HEK293T (cell line): Measurements from ENCODE around the gene COA3.

Source experiments
- CTCF ChIA-PET: fragments of 350-600 bp; formaldehyde crosslinking; extraction: SDS; loops from one replicate; lab custom pipeline; 2021; ENCODE audit warnings: antibody characterized with exemption, inconsistent platforms; lab: Yijun Ruan, JAX
- POLR2A ChIA-PET: fragments of 350-600 bp; formaldehyde crosslinking; extraction: SDS; loops from one replicate; lab custom pipeline; 2020; ENCODE audit warnings: antibody characterized with exemption, inconsistent platforms; lab: Yijun Ruan, JAX
- DNase-seq: peaks from one replicate; pipeline ENCODE4 v3.0.0; 2012; ENCODE audit warnings: mixed read lengths; ENCODE audit errors: extremely low spot score
- ARNT ChIP-seq: fragments of 450-650 bp; IDR thresholded peaks from 2 replicates; pipeline ENCODE4 v1.6.1; 2017; ENCODE audit warnings: mild to moderate bottlenecking
- BHLHE40 ChIP-seq: fragments of 450-650 bp; IDR thresholded peaks from 2 replicates; pipeline ENCODE4 v1.6.1; 2016; ENCODE audit warnings: mild to moderate bottlenecking, moderate library complexity, borderline replicate concordance
- CTBP1 ChIP-seq: fragments of 450-650 bp; IDR thresholded peaks from 2 replicates; pipeline ENCODE4 v1.6.1; 2016; ENCODE audit warnings: borderline replicate concordance
- ELF4 ChIP-seq: fragments of 450-650 bp; IDR thresholded peaks from 2 replicates; pipeline ENCODE4 v1.6.1; 2017; ENCODE audit warnings: antibody characterized with exemption
- FOXA1 ChIP-seq: fragments of 450-650 bp; IDR thresholded peaks from 2 replicates; pipeline ENCODE4 v1.6.1; 2016; ENCODE audit warnings: mild to moderate bottlenecking
- FOXK2 ChIP-seq: fragments of 450-650 bp; IDR thresholded peaks from 2 replicates; pipeline ENCODE4 v1.6.1; 2016; ENCODE audit warnings: mild to moderate bottlenecking
- FOXM1 ChIP-seq: fragments of 450-650 bp; IDR thresholded peaks from 2 replicates; pipeline ENCODE4 v1.6.1; 2017; ENCODE audit warnings: mild to moderate bottlenecking, borderline replicate concordance
- HDGF ChIP-seq: fragments of 450-650 bp; IDR thresholded peaks from 2 replicates; pipeline ENCODE4 v1.6.1; 2017; ENCODE audit warnings: antibody characterized with exemption, borderline replicate concordance
- L3MBTL2 ChIP-seq: fragments of 450-650 bp; conservative IDR thresholded peaks from 2 replicates; pipeline ENCODE4 v1.6.1; 2016; ENCODE audit warnings: mild to moderate bottlenecking
- LEF1 ChIP-seq: fragments of 450-650 bp; IDR thresholded peaks from 2 replicates; pipeline ENCODE4 v1.6.1; 2017; ENCODE audit warnings: mild to moderate bottlenecking, borderline replicate concordance
- NFRKB ChIP-seq: fragments of 450-650 bp; IDR thresholded peaks from 2 replicates; pipeline ENCODE4 v1.6.1; 2016; ENCODE audit warnings: mild to moderate bottlenecking, moderate library complexity
- PKNOX1 ChIP-seq: fragments of 450-650 bp; IDR thresholded peaks from 2 replicates; pipeline ENCODE4 v1.6.1; 2016
- SP1 ChIP-seq: fragments of 450-650 bp; IDR thresholded peaks from 2 replicates; pipeline ENCODE4 v1.6.1; 2017
- SUZ12 ChIP-seq: fragments of 450-650 bp; IDR thresholded peaks from 2 replicates; pipeline ENCODE4 v1.6.1; 2016; ENCODE audit warnings: mild to moderate bottlenecking
- TARDBP ChIP-seq: fragments of 450-650 bp; IDR thresholded peaks from 2 replicates; pipeline ENCODE4 v1.6.1; 2016
- ZNF384 ChIP-seq: fragments of 450-650 bp; IDR thresholded peaks from 2 replicates; pipeline ENCODE4 v1.6.1; 2016

The COA3 gene

GRCh38 chr17:42751628-42752027 lies 46.9 kb downstream of the COA3 start:
- TF ChIP-seq L3MBTL2 (no peak), HDGF (no peak), BHLHE40 (no peak), TARDBP (no peak), FOXK2 (no peak), LEF1 (no peak), CTBP1 (no peak), SUZ12 (no peak), PKNOX1 (no peak), NFRKB (no peak), FOXA1 (no peak), ELF4 (no peak), FOXM1 (no peak), ZNF384 (no peak), SP1 (no peak)
- POLR2A ChIA-PET: interaction anchor here (1.8 kb wide), 1 partner anchor 10 kb away, joined by 9 read pairs; the partner anchor contains the start of gene RAMP2
- no peak for DNase-seq
- CTCF ChIA-PET: interaction anchor here (4.7 kb wide), 1 partner anchor 12 kb away, joined by 26 read pairs; no protein-coding TSS in a partner anchor

- no peak for TF ChIP-seq ARNT
- no peak for TF ChIP-seq ZNF384
- TF ChIP-seq HDGF: no peak
- TF ChIP-seq FOXA1: no peak
- TF ChIP-seq SP1: no peak
- TF ChIP-seq LEF1: no peak
- TF ChIP-seq ELF4: no peak
- TF ChIP-seq CTBP1: no peak
- no peak for TF ChIP-seq SUZ12
- no peak for TF ChIP-seq FOXK2
- no peak for TF ChIP-seq BHLHE40
- TF ChIP-seq PKNOX1: no peak
- TF ChIP-seq L3MBTL2: no peak
- no peak for TF ChIP-seq FOXM1
- TF ChIP-seq TARDBP: no peak
- no peak for TF ChIP-seq NFRKB
- ChIA-PET CTCF (interaction anchor here (0.6 to 4.7 kb wide), 2 partner anchors 13 to 187 kb away, joined by 3 to 26 read pairs; no protein-coding TSS in a partner anchor), POLR2A (interaction anchor here (1.0 to 1.8 kb wide), 2 partner anchors 10 to 72 kb away, joined by 4 to 9 read pairs; partner anchors contain the start of gene RAMP2)
- DNase-seq: no peak
These were observed 47.7 kb downstream of the COA3 start for GRCh38 chr17:42750739-42751344.

GRCh38 chr17:42748908-42749798 lies 49.4 kb downstream of the COA3 start:
- CTCF ChIA-PET: interaction anchor here (0.6 to 4.7 kb wide), 4 partner anchors 9 to 171 kb away, joined by 3 to 26 read pairs (median 6); no protein-coding TSS in a partner anchor
- POLR2A ChIA-PET: interaction anchor here (0.8 to 1.6 kb wide), 9 partner anchors 12 to 90 kb away, joined by 3 to 6 read pairs (median 4); partner anchors contain the start of genes BECN1, RAMP2, TUBG2 and VPS25

DNA sequence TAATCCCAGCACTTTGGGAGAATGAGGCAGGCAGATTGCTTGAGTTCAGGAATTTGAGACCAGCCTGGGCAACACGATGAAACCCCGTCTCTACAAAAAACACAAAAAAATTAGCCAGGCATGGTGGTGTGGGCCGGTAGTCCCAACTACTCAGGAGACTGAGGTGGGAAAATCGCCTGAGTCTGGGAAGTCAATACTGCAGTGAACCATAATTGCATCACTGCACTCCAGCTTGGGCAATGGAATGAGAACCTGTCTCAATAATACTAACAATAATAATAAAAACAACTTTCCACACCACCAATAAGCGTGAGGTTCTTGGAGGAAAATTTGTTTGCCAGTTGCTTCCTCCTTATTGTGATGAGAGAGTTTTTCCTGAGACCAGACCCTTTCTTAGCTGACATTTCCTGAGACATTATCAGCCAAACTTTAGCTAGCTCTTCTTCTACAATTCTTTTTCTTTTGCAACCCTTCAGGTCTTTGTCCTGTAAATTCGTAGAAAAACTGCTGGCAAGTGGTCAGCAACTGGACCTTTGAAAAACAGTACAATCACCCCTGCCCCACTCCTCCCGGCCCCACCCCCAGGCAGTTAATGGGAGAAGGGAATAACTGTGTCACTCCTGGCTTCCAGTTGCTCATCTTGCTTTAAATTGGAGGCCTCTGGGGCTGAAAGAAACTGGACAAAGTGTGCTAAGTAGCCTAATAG lies 50.1 kb downstream of the COA3 start:
- ChIA-PET CTCF (interaction anchor here (4.7 kb wide), 1 partner anchor 15 kb away, joined by 26 read pairs; no protein-coding TSS in a partner anchor), POLR2A (interaction anchor here (1.3 to 1.6 kb wide), 6 partner anchors 12 to 89 kb away, joined by 3 to 5 read pairs (median 4); partner anchors contain the start of genes BECN1, RAMP2, TUBG2 and VPS25)
- TF ChIP-seq PKNOX1 (no peak), ZNF384 (no peak), ELF4 (no peak), TARDBP (no peak), NFRKB (no peak), FOXK2 (no peak), HDGF (no peak), BHLHE40 (no peak), ARNT (no peak), SP1 (no peak), LEF1 (no peak), FOXM1 (no peak), FOXA1 (no peak), L3MBTL2 (no peak), CTBP1 (no peak), SUZ12 (no peak)
- no peak for DNase-seq

More at GRCh38 chr17:42748908-42749798, 49.4 kb downstream of the COA3 start:
- TF ChIP-seq SP1 (no peak), ARNT (no peak), ZNF384 (no peak), L3MBTL2 (no peak), TARDBP (no peak), HDGF (no peak), SUZ12 (no peak), FOXK2 (no peak), PKNOX1 (no peak), CTBP1 (no peak), FOXM1 (no peak), FOXA1 (no peak), ELF4 (no peak), BHLHE40 (no peak), NFRKB (no peak)
- no peak for DNase-seq
